Vagina (tissue), 2 donors: Measurements from ENCODE around the gene CEMIP.

Experiments
- CTCF ChIP-seq, 3 experiments: fragments of 450-650 bp in 2 of 3; fragments of 200-600 bp in 1 of 3; sonication (generic) in 1 of 3; IDR thresholded peaks; one replicate each; pipeline ENCODE4 v1.5.1; 2017 to 2019; ENCODE audit warnings: antibody characterized with exemption in 3 of 3, mild to moderate bottlenecking in 2 of 3, moderate library complexity in 2 of 3
- POLR2A ChIP-seq, 2 donors: fragments of 450-650 bp; IDR thresholded peaks; one replicate each; pipeline ENCODE4 v1.6.1; 2017; ENCODE audit warnings: antibody characterized with exemption in 2 of 2, mild to moderate bottlenecking in 2 of 2, moderate library complexity in 2 of 2
- POLR2AphosphoS5 ChIP-seq, 2 donors: sonication (generic); formaldehyde crosslinking; IDR thresholded peaks; one replicate each; pipeline ENCODE4 v1.9.0; 2017; ENCODE audit warnings: antibody characterized with exemption in 2 of 2, mild to moderate bottlenecking in 2 of 2, low read depth in 1 of 2; ENCODE audit not compliant: insufficient read depth in 1 of 2

GRCh38 chr15:80828796-80829195 lies 49.6 kb downstream of the CEMIP start:
- TF ChIP-seq CTCF (IDR thresholded peaks at IDR 0.05) (no peak), POLR2A (IDR thresholded peaks at IDR 0.05) (no peak), POLR2AphosphoS5 (IDR thresholded peaks at IDR 0.05; ENCODE audit: insufficient read depth in 1 of 2, low read depth in 1 of 2) (no peak)
